Limb (tissue), 2 donors: Measurements from ENCODE around the gene DUSP22.
A peak's percentile ranks its signal among the peaks of the same experiment; 100 is the strongest.

Experiments used
- DNase-seq, 2 donors: peaks; one replicate each; pipeline ENCODE4 v3.0.0-alpha.2; 2016; ENCODE audit errors: extremely low spot score in 2 of 2

DUSP22 gene

GRCh38 chr6:296151-297122 lies 4.2 kb downstream of the DUSP22 start:
- DNase-seq: no peak

GRCh38 chr6:297571-298232 lies 5.4 kb downstream of the DUSP22 start:
- DNase-seq: peak in 1 of 2 donors; percentile 21

GRCh38 chr6:298233-299103 lies 6.2 kb downstream of the DUSP22 start:
- DNase-seq: no peak

- DNase-seq: no peak
Observed at GRCh38 chr6:299104-299980, 7.1 kb downstream of the DUSP22 start.

- no peak for DNase-seq
Observed at GRCh38 chr6:300026-300425, 7.7 kb downstream of the DUSP22 start.

- DNase-seq: no peak
Observed at GRCh38 chr6:300494-301198, 8.4 kb downstream of the DUSP22 start.

GRCh38 chr6:301526-301925 lies 9.2 kb downstream of the DUSP22 start:
- no peak for DNase-seq

GRCh38 chr6:301929-302705 lies 9.8 kb downstream of the DUSP22 start:
- no peak for DNase-seq

- no peak for DNase-seq
Observed at GRCh38 chr6:302760-303159, 10.5 kb downstream of the DUSP22 start.

- no peak for DNase-seq
Observed at GRCh38 chr6:303263-303662, 11.0 kb downstream of the DUSP22 start.

- DNase-seq: no peak
Observed at GRCh38 chr6:303948-304558, 11.8 kb downstream of the DUSP22 start.

GRCh38 chr6:304833-305370 lies 12.6 kb downstream of the DUSP22 start:
- DNase-seq: no peak

GRCh38 chr6:305371-306206 lies 13.3 kb downstream of the DUSP22 start:
- no peak for DNase-seq

GRCh38 chr6:306641-307061 lies 14.4 kb downstream of the DUSP22 start:
- DNase-seq: no peak

- no peak for DNase-seq
Observed at GRCh38 chr6:307065-307814, 15.0 kb downstream of the DUSP22 start.

GRCh38 chr6:307874-308273 lies 15.6 kb downstream of the DUSP22 start:
- no peak for DNase-seq

GRCh38 chr6:308307-308706 lies 16.0 kb downstream of the DUSP22 start:
- DNase-seq: no peak
